DND-41 (cell line): ENCODE measurements around the gene RPS15.

Experiments
- ATAC-seq: fragments of 200-7000 bp; cut with Tn5 transposase; 3 replicates; pipeline ENCODE4 v1.9.1; 2021; ENCODE audit warnings: low read depth; ENCODE audit not compliant: insufficient read depth
- DNase-seq: peaks from one replicate; pipeline ENCODE4 v3.0.0-alpha.2; 2020
- H2AFZ ChIP-seq: 2 replicates; pipeline ENCODE4 v1.6.0; 2012; ENCODE audit warnings: low read depth, low read length
- H3K27ac ChIP-seq: 2 replicates; pipeline ENCODE4 v1.5.1; 2012; ENCODE audit warnings: low read length, inconsistent platforms
- H3K27me3 ChIP-seq: fragments of 200-600 bp; sonication (generic); 2 replicates; pipeline ENCODE4 v1.6.0; 2012; ENCODE audit warnings: low read length, mild to moderate bottlenecking, inconsistent platforms; ENCODE audit not compliant: insufficient read depth, poor library complexity
- H3K36me3 ChIP-seq: 2 replicates; pipeline ENCODE4 v1.5.1; 2012; ENCODE audit warnings: low read length, inconsistent platforms; ENCODE audit not compliant: insufficient read depth
- H3K4me1 ChIP-seq: 2 replicates; pipeline ENCODE4 v1.5.1; 2012; ENCODE audit warnings: mild to moderate bottlenecking, low read length; ENCODE audit not compliant: insufficient read depth
- H3K4me2 ChIP-seq: 2 replicates; pipeline ENCODE4 v1.6.0; 2012; ENCODE audit warnings: mild to moderate bottlenecking, moderate library complexity, low read length, inconsistent platforms; ENCODE audit not compliant: insufficient read depth
- H3K4me3 ChIP-seq, 2 experiments: fragments of 200-600 bp in 1 of 2; shearing (Covaris generic) in 1 of 2; 2 replicates each; pipeline ENCODE4 v1.5.1; 2012 to 2016; ENCODE audit warnings: inconsistent platforms in 2 of 2, low read length in 2 of 2, mild to moderate bottlenecking in 2 of 2, low read depth in 1 of 2, moderate library complexity in 1 of 2
- H3K79me2 ChIP-seq: 2 replicates; pipeline ENCODE4 v1.6.0; 2012; ENCODE audit warnings: low read length, inconsistent platforms; ENCODE audit not compliant: insufficient read depth
- H3K9ac ChIP-seq: 2 replicates; pipeline ENCODE4 v1.6.0; 2012; ENCODE audit warnings: low read depth, mild to moderate bottlenecking, inconsistent platforms, low read length, moderate library complexity
- H3K9me3 ChIP-seq: 2 replicates; pipeline ENCODE4 v1.5.1; 2012; ENCODE audit warnings: low read length, moderate library complexity, mild to moderate bottlenecking, inconsistent platforms; ENCODE audit not compliant: insufficient read depth, severe bottlenecking
- H4K20me1 ChIP-seq: 2 replicates; pipeline ENCODE4 v1.6.0; 2012; ENCODE audit warnings: low read length; ENCODE audit not compliant: insufficient read depth
- EZH2 ChIP-seq: IDR thresholded peaks from 3 replicates; pipeline ENCODE4 v1.6.1; 2012; ENCODE audit warnings: borderline replicate concordance, low read depth, mild to moderate bottlenecking, moderate library complexity, low read length, inconsistent platforms; ENCODE audit not compliant: severe bottlenecking
- TF ChIP-seq, protein P1 (sequence below): IDR thresholded peaks from 2 replicates; pipeline ENCODE4 v1.5.1; 2012; ENCODE audit warnings: borderline replicate concordance, low read length, moderate library complexity, mild to moderate bottlenecking; ENCODE audit not compliant: poor library complexity, severe bottlenecking; ENCODE audit errors: extremely low read depth

RPS15 gene

DNA sequence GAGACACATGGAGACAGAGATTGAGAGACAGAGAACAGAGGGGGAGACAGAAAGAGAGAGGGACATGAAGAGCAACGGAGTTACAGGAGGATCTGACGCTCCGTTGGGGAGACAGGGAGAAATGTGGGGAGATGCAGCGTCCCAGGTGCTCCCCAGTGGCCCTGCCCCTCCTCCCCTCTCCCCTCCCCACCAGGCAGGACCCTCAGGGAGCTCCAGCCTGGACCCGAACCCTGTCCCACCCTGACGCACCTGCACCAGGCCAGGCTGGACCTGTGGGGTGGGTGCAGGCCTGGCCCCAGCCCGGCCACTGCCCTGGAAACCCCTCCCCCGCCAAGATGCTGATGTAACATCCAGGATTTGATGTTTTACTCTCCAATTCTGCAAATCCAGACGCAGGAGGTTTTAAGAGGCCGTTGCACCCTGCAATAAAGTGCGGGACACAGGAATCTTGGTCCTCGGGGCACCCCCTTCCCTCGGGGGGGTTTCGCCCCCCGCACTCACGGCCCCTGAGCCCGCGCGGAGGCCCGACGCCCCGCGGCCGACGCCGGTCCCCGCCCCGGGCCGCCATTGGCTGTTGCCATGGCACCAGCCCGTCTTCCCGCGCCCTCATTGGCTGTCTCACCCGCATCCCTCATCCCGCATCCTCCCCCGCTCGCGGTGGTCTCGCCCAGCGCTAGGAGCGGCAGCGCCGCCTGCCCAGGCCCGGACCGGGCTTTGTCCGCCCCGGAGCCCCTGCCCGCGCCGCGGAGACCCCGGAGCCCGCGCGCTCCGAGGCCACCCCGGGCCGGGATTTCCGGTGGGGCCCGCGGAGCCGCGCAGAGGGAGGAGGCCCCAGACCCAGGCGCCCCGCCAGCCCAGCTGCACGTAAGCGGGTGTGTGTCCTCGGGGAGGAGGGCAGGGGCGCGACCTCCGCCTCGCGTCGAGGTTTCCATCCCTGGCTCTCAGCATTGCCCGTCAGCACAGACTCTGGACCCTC lies 11.6 kb downstream of the RPS15 start, which contains the start of gene APC2:
APC2 (plus strand) TSS at position 655 of the 976 bp plus-strand sequence. CDS start 2,881 bp downstream, outside the sequence.
- no peak within 1 kb of the TSS for H3K4me2 ChIP-seq
- H3K27ac ChIP-seq, result no peak within 1 kb of the TSS
- no peak within 1 kb of the TSS for H3K4me3 ChIP-seq
- H3K79me2 ChIP-seq, result no peaks in the 10 kb centered on the region
- ATAC-seq (peak; percentile 41), DNase-seq (peak; percentile 57)
- peaks cover 7% of the 10 kb centered on the region for H3K27me3 ChIP-seq
- H3K36me3 ChIP-seq, result no peaks in the 10 kb centered on the region
- H2AFZ ChIP-seq, result no peak within 1 kb of the TSS
- H4K20me1 ChIP-seq, result peaks cover 35% of the 10 kb centered on the region
- no peaks in the 10 kb centered on the region for H3K9me3 ChIP-seq
- H3K4me1 ChIP-seq, result peaks cover 8% of the 10 kb centered on the region
- no peak for TF ChIP-seq EZH2
- TF ChIP-seq, protein P1, sequence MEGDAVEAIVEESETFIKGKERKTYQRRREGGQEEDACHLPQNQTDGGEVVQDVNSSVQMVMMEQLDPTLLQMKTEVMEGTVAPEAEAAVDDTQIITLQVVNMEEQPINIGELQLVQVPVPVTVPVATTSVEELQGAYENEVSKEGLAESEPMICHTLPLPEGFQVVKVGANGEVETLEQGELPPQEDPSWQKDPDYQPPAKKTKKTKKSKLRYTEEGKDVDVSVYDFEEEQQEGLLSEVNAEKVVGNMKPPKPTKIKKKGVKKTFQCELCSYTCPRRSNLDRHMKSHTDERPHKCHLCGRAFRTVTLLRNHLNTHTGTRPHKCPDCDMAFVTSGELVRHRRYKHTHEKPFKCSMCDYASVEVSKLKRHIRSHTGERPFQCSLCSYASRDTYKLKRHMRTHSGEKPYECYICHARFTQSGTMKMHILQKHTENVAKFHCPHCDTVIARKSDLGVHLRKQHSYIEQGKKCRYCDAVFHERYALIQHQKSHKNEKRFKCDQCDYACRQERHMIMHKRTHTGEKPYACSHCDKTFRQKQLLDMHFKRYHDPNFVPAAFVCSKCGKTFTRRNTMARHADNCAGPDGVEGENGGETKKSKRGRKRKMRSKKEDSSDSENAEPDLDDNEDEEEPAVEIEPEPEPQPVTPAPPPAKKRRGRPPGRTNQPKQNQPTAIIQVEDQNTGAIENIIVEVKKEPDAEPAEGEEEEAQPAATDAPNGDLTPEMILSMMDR, result no peak
- H3K9ac ChIP-seq, result no peak within 1 kb of the TSS

DNA sequence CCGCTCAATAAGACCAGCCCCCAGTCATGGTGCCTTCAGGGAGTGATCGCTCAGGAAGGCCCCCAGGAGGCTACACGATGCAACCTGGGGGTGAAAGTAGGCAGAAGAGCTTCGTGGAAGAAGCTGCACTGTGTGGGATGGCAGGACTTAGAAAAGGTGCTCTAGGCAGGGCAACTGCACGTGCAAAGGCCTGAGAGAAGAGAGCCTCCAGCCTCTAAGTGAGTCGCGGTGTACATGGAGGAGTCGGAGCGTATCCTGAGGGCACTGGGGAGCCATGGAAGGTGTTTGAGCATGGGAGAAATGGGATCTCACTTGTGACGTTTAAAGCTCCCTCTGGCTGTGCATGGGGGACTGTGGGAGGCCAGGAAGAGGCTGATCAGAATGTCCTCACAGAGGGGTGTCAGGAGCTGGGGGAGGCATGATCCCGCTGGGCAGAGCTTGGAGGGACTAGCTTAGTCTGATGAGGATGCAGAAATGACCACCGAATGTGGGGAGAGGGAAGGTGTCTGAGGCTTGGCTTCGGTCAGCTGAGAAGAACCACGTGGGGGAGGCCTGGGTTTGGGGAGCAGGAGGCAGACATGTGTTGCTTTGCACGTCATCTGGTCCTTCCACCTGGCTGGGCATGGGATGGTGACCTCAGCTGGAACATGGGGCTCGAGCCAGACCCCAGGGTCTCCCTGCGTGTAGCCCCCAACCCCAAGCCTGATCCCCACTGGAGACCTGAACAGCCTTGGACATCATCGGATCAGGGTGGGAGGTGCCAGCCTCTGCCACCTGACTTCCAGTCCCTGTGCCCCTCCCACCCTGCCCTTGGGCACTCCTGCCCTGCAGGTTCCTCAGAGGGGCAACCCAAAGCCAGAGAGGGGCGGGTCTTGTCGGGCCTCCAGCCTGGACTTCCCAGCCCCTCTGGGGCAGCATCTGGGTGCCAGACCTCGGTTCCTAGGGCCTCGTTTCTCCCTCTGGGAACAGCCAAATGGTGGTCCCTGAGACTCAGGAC lies 12.8 kb downstream of the RPS15 start:
- no peak for ATAC-seq
- H3K9me3 ChIP-seq, result no peaks in the 10 kb centered on the region
- no peaks in the 10 kb centered on the region for H3K36me3 ChIP-seq
- peaks cover 11% of the 10 kb centered on the region for H3K4me1 ChIP-seq
- no peak for DNase-seq
- no peak overlapping the region for H3K4me3 ChIP-seq
- peaks cover 40% of the 10 kb centered on the region for H4K20me1 ChIP-seq
- no peak overlapping the region for H3K4me2 ChIP-seq
- TF ChIP-seq EZH2, result no peak
- TF ChIP-seq, protein P1, result no peak
- H2AFZ ChIP-seq, result no peak overlapping the region
- H3K27me3 ChIP-seq, result peaks cover 7% of the 10 kb centered on the region
- no peak overlapping the region for H3K9ac ChIP-seq
- H3K27ac ChIP-seq, result no peak overlapping the region
- H3K79me2 ChIP-seq, result no peaks in the 10 kb centered on the region

DNA sequence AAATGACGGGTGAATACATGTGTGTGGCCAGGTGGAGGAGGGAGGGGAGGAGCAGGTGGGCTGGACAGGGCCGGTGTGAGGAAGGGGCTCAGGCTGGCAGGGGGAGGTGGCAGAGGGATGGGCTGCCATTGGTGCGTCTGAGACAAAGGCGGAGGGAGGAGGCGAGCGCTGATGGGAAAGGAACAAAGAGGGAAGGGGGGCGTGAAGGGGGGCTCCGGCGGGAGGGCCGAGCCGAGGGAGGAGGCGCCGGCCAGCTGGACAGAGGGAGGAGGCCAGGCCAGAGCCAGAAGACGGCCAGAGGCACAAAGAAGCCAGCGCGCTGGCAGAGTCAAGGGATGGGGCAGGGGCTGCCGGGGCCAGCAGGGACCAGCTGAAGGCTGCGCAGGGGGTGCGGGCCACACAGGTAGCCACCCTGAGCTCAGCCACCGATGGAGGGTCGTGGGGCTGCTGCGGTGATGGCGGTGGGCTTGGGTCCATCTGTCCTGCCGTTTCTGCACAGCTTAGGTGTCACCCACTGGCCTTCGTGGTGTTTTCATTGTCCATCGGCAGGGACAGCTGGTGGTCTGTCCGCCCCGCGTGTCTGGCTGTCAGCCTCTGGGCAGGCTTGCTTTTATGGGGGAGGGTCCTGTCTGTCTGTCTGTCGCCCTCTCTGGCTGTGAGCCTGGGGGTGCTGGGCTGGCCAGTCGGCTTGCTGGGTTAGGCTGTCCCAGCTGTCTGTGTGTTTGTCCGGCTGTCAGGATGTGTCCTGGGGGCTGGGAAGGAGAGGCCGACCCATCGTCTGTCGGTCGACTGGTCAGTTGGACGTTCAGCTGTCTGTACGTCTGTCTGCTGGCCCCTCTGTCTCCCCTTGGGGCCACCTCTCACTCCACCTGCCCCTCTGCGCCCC lies 14.0 kb downstream of the RPS15 start:
- ATAC-seq (no peak), DNase-seq (no peak)
- no peak overlapping the region for H3K4me3 ChIP-seq
- H2AFZ ChIP-seq, result no peak overlapping the region
- no peak overlapping the region for H3K27ac ChIP-seq
- no peaks in the 10 kb centered on the region for H3K9me3 ChIP-seq
- no peak overlapping the region for H3K4me2 ChIP-seq
- TF ChIP-seq EZH2, result no peak
- TF ChIP-seq, protein P1, result no peak
- peaks cover 7% of the 10 kb centered on the region for H3K27me3 ChIP-seq
- H3K79me2 ChIP-seq, result no peaks in the 10 kb centered on the region
- H3K4me1 ChIP-seq, result peaks cover 15% of the 10 kb centered on the region
- H3K36me3 ChIP-seq, result no peaks in the 10 kb centered on the region
- peaks cover 43% of the 10 kb centered on the region for H4K20me1 ChIP-seq
- no peak overlapping the region for H3K9ac ChIP-seq
